Measurements from ENCODE around the gene FIGNL2. TPM values are rescaled to one million over a fixed set of nuclear protein-coding genes. Genes with fewer than 3 reads are reported as not detected.

FIGNL2 gene
- total and polyA plus RNA-seq, 12 donors: 0.22 to 0.69 (median 0.39) TPM

GRCh38 chr12:51823875-51824565 is 24.5 kb downstream of the FIGNL2 start:
- Histone ChIP-seq H3K36me3 (no peaks in the 10 kb centered on the region), H3K4me1 (peaks cover 0 to 36% (median 0%) of the 10 kb centered on the region in 9 donors), H3K27ac (no peak overlapping the region), H3K27me3 (peaks cover 0 to 25% (median 13%) of the 10 kb centered on the region in 7 donors), H3K9me3 (no peaks in the 10 kb centered on the region), H3K4me3 (no peak overlapping the region)
- WGBS, 2 donors: 16 to 23% methylated on average over 6 of the region's 6 CpGs
- intact Hi-C loops (cut with DNase I): loop anchor here in 6 of 10 donors (2.0 to 10.0 kb wide), 7 partner anchors 48 to 403 kb away; partner anchors contain the start of gene SLC4A8 (in 2 of the 6)
- peak; percentile 13 to 64 (median 55) for TF ChIP-seq CTCF (IDR thresholded peaks at IDR 0.05)
- DNase-seq (peak in 1 of 2 donors; percentile 28), ATAC-seq (peak in 6 of 8 donors; percentile 23 to 59 (median 39))

GRCh38 chr12:51822956-51823355 is 25.6 kb downstream of the FIGNL2 start:
- WGBS, 2 donors: 91% methylated on average over 4 of the region's 4 CpGs
- ATAC-seq (no peak), DNase-seq (no peak)
- Histone ChIP-seq H3K27ac (no peak overlapping the region), H3K4me1 (peaks cover 0 to 34% (median 0%) of the 10 kb centered on the region in 9 donors), H3K27me3 (peaks cover 0 to 25% (median 16%) of the 10 kb centered on the region in 7 donors), H3K9me3 (no peaks in the 10 kb centered on the region), H3K36me3 (no peaks in the 10 kb centered on the region), H3K4me3 (no peak overlapping the region)
- no peak for TF ChIP-seq CTCF (IDR thresholded peaks at IDR 0.05)
- intact Hi-C loops (cut with DNase I): loop anchor here in 6 of 10 donors (2.0 to 10.0 kb wide), 7 partner anchors 49 to 402 kb away; partner anchors contain the start of gene SLC4A8 (in 2 of the 6)

- Histone ChIP-seq H3K36me3 (no peaks in the 10 kb centered on the region), H3K4me3 (peak overlapping the region in 4 of 10 donors; percentile 55 to 68 (median 56)), H3K27me3 (peaks cover 0 to 29% (median 16%) of the 10 kb centered on the region in 7 donors), H3K9me3 (no peaks in the 10 kb centered on the region), H3K4me1 (peaks cover 0 to 26% (median 0%) of the 10 kb centered on the region in 9 donors), H3K27ac (no peak overlapping the region)
- TF ChIP-seq CTCF (IDR thresholded peaks at IDR 0.05): no peak
- intact Hi-C loops (cut with DNase I): loop anchor here in 6 of 10 donors (2.0 to 10.0 kb wide), 7 partner anchors 50 to 401 kb away; partner anchors contain the start of gene SLC4A8 (in 2 of the 6)
- ATAC-seq (no peak), DNase-seq (no peak)
- WGBS, 2 donors: 91 to 93% methylated on average over 16 of the region's 16 CpGs
Measured at GRCh38 chr12:51822261-51822616, 26.3 kb downstream of the FIGNL2 start.

GRCh38 chr12:51821440-51822260 is 26.9 kb downstream of the FIGNL2 start:
- intact Hi-C loops (cut with DNase I): loop anchor here in 6 of 10 donors (2.0 to 10.0 kb wide), 7 partner anchors 51 to 401 kb away; partner anchors contain the start of gene SLC4A8 (in 2 of the 6)

More at GRCh38 chr12:51821440-51822260, 26.9 kb downstream of the FIGNL2 start:
- DNase-seq (peak in 1 of 2 donors; percentile 30), ATAC-seq (peak in 2 of 8 donors; percentile 9 to 30)
- 29 to 40% methylated on average over 92 to 101 of the region's 101 CpGs for WGBS, 2 donors
- Histone ChIP-seq H3K27me3 (peaks cover 0 to 30% (median 16%) of the 10 kb centered on the region in 7 donors), H3K4me3 (peak overlapping the region; percentile 34 to 68 (median 56)), H3K36me3 (no peaks in the 10 kb centered on the region), H3K9me3 (no peaks in the 10 kb centered on the region), H3K4me1 (peaks cover 0 to 20% (median 0%) of the 10 kb centered on the region in 9 donors), H3K27ac (peak overlapping the region in 6 of 10 donors; percentile 33 to 86 (median 63))
- TF ChIP-seq CTCF (IDR thresholded peaks at IDR 0.05): no peak

All from heart right ventricle (tissue), 16 donors.